ENCODE data around the gene LPAR2. TPM values are rescaled to one million over a fixed set of nuclear protein-coding genes. Genes with fewer than 3 reads are reported as not detected.

Gene LPAR2
- total and polyA plus RNA-seq, 4 donors = 5.1 to 42.4 (median 19.5) TPM

DNA sequence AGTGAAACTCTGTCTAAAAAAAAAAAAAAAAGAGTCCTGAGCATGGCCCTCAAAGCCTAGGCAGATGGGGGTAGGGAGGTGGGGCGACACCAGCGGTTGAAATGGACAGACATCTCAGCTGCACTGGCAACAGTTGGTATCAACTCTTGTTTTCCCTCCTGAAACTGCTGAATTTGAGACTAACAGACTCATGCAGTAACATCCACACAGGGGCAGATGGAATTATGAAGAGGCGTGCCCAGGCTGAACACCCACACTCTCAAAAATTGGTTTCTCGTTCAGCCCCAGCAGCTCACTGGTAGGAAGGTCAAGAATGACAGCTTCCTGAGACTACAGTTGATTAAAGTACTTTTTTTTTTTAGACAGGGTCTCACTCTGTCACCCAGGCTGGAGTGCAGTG is 33.6 kb downstream of the LPAR2 start:
- Histone ChIP-seq H3K4me3 (no peak overlapping the region), H3K4me1 (ENCODE audit: control insufficient read depth in 5 of 5, insufficient read depth in 5 of 5, low read length in 5 of 5) (peaks cover 0 to 25% (median 12%) of the 10 kb centered on the region in 5 donors), H3K9ac (ENCODE audit: insufficient read depth in 1 of 2, low read length in 2 of 2) (no peak overlapping the region), H3K27ac (ENCODE audit: low read depth in 1 of 2, low read length in 1 of 2) (no peak overlapping the region), H3K9me3 (ENCODE audit: control insufficient read depth in 4 of 4, insufficient read depth in 3 of 4, low read length in 3 of 4) (no peaks in the 10 kb centered on the region), H3K27me3 (ENCODE audit: control insufficient read depth in 3 of 3, insufficient read depth in 3 of 3, low read length in 2 of 3) (no peaks in the 10 kb centered on the region), H3K36me3 (ENCODE audit: control insufficient read depth in 4 of 4, insufficient read depth in 4 of 4, low read length in 4 of 4) (peaks cover 0 to 2% (median 1%) of the 10 kb centered on the region in 4 donors)
- TF ChIP-seq, protein P1, sequence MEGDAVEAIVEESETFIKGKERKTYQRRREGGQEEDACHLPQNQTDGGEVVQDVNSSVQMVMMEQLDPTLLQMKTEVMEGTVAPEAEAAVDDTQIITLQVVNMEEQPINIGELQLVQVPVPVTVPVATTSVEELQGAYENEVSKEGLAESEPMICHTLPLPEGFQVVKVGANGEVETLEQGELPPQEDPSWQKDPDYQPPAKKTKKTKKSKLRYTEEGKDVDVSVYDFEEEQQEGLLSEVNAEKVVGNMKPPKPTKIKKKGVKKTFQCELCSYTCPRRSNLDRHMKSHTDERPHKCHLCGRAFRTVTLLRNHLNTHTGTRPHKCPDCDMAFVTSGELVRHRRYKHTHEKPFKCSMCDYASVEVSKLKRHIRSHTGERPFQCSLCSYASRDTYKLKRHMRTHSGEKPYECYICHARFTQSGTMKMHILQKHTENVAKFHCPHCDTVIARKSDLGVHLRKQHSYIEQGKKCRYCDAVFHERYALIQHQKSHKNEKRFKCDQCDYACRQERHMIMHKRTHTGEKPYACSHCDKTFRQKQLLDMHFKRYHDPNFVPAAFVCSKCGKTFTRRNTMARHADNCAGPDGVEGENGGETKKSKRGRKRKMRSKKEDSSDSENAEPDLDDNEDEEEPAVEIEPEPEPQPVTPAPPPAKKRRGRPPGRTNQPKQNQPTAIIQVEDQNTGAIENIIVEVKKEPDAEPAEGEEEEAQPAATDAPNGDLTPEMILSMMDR (IDR thresholded peaks at IDR 0.05; ENCODE audit: control extremely low read depth, extremely low read depth) = no peak
- 88% methylated on average over 4 of the region's 4 CpGs for WGBS, 2 donors
- DNase-seq = no peak
- no peak for ATAC-seq (ENCODE audit: insufficient read depth, low FRiP score)

DNA sequence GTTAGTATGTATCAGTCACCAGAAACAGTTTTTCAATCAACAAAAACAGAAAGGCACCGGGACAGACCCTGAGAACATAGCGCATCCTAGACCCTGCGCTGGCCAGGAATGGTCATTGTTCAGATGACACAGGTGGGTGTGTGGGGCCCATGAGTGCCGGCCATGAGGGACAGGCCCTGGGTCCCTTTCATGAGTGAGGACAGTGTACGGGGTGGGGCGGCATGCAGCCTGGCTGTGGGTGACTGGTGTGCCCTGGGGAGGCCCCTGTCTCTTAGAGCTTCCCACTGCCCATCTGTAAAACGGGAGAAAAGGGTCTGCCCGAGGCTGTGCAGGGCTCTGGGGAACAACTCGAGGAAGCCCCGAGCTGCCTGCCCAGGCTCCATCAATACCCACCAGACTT is 35.3 kb downstream of the LPAR2 start:
- WGBS, 2 donors = 88 to 96% methylated on average over 10 of the region's 10 CpGs
- Histone ChIP-seq H3K27ac (ENCODE audit: low read depth in 1 of 2, low read length in 1 of 2) (no peak overlapping the region), H3K9ac (ENCODE audit: insufficient read depth in 1 of 2, low read length in 2 of 2) (no peak overlapping the region), H3K27me3 (ENCODE audit: control insufficient read depth in 3 of 3, insufficient read depth in 3 of 3, low read length in 2 of 3) (no peaks in the 10 kb centered on the region), H3K9me3 (ENCODE audit: control insufficient read depth in 4 of 4, insufficient read depth in 3 of 4, low read length in 3 of 4) (no peaks in the 10 kb centered on the region), H3K4me3 (no peak overlapping the region), H3K4me1 (ENCODE audit: control insufficient read depth in 5 of 5, insufficient read depth in 5 of 5, low read length in 5 of 5) (peaks cover 0 to 25% (median 12%) of the 10 kb centered on the region in 5 donors), H3K36me3 (ENCODE audit: control insufficient read depth in 4 of 4, insufficient read depth in 4 of 4, low read length in 4 of 4) (peaks cover 0 to 2% (median 1%) of the 10 kb centered on the region in 4 donors)
- TF ChIP-seq, protein P1 (IDR thresholded peaks at IDR 0.05; ENCODE audit: control extremely low read depth, extremely low read depth) = no peak
- no peak for DNase-seq
- no peak for ATAC-seq (ENCODE audit: insufficient read depth, low FRiP score)

DNA sequence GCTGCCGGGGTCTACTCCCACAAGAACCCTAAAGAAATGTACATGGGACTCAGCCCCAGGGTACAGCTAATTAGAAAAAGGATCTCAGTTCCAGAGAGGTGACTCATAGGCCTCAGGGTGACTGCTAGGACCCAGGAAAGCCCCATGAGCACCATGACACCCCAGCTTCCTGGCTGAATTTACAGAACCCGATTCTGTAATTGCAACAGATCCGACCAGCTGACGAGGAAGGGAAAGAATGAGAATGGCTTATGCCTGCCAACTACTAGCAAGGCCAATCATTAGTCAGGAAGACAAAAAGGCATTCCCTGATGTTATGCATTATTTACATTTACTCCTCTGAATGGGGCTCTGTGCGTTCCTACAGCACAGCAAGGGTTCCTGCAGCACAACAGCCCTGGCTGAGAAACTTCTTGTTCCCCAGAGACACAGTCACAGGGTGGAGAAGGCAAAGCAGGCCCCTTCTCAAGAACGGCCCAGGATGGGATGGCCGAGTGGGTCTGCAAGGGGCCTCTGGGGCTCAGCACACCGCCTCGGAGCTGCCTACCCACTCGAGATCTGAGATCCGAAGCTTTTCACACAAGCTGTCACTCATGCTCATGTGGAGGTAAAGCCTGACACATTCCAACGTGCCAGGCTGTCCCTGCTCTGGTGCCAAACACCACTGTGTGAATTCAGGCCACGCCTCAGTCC is 36.7 kb downstream of the LPAR2 start:
- Histone ChIP-seq H3K4me1 (ENCODE audit: control insufficient read depth in 5 of 5, insufficient read depth in 5 of 5, low read length in 5 of 5) (peaks cover 0 to 25% (median 12%) of the 10 kb centered on the region in 5 donors), H3K27me3 (ENCODE audit: control insufficient read depth in 3 of 3, insufficient read depth in 3 of 3, low read length in 2 of 3) (no peaks in the 10 kb centered on the region), H3K9ac (ENCODE audit: insufficient read depth in 1 of 2, low read length in 2 of 2) (peak overlapping the region in 1 of 2 donors; percentile 8), H3K4me3 (no peak overlapping the region), H3K36me3 (ENCODE audit: control insufficient read depth in 4 of 4, insufficient read depth in 4 of 4, low read length in 4 of 4) (peaks cover 0 to 2% (median 1%) of the 10 kb centered on the region in 4 donors), H3K9me3 (ENCODE audit: control insufficient read depth in 4 of 4, insufficient read depth in 3 of 4, low read length in 3 of 4) (no peaks in the 10 kb centered on the region), H3K27ac (ENCODE audit: low read depth in 1 of 2, low read length in 1 of 2) (peak overlapping the region in 1 of 2 donors; percentile 78)
- 52 to 58% methylated on average over 13 of the region's 13 CpGs for WGBS, 2 donors
- ATAC-seq (ENCODE audit: insufficient read depth, low FRiP score) = peak; percentile 49
- TF ChIP-seq, protein P1 (IDR thresholded peaks at IDR 0.05; ENCODE audit: control extremely low read depth, extremely low read depth) = no peak
- peak; percentile 82 to 96 (median 95) for DNase-seq

All from lung (tissue), 12 donors.